HFF-Myc (cell line): ENCODE data around the gene FOXP1.

Source experiments
- DNase-seq: peaks from one replicate; pipeline ENCODE4 v3.0.0-alpha.2; 2011; ENCODE audit warnings: low read depth; ENCODE audit errors: extremely low read depth
- H3K4me3 ChIP-seq: replicated peaks from 2 replicates; pipeline ENCODE4 v1.5.1; 2011; ENCODE audit warnings: low read depth, mild to moderate bottlenecking, control low read depth, low read length
- CTCF ChIP-seq: IDR thresholded peaks from 2 replicates; pipeline ENCODE4 v1.5.1; 2012; ENCODE audit warnings: mild to moderate bottlenecking, low read depth, low read length, control low read depth; ENCODE audit errors: missing control alignments

The FOXP1 gene

GRCh38 chr3:71430941-71431552, 152.5 kb downstream of the FOXP1 start:
- no peak for TF ChIP-seq CTCF
- H3K4me3 ChIP-seq: no peak overlapping the region
- no peak for DNase-seq

DNA sequence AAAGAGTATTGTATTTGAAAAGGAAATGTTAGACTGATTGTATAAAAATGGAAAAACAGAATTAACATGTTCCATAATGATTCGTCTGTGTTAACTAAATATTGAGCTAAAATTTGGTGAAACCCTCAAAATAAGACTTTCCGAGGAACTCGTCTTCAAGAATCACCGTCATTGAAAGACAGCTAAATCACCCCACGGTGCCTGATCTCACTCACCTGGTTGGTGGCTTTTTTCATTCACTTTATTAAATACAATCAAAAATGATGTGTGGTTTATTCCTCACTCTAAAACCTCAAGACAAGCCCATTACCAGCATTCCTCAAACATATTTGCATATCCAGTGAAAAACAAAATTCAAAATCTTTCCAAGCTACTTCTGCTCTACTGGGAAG, 153.9 kb downstream of the FOXP1 start:
- no peak overlapping the region for H3K4me3 ChIP-seq
- DNase-seq: no peak
- no peak for TF ChIP-seq CTCF

- TF ChIP-seq CTCF: no peak
- no peak overlapping the region for H3K4me3 ChIP-seq
- no peak for DNase-seq
Observed at GRCh38 chr3:71428841-71429596, 154.5 kb downstream of the FOXP1 start.

DNA sequence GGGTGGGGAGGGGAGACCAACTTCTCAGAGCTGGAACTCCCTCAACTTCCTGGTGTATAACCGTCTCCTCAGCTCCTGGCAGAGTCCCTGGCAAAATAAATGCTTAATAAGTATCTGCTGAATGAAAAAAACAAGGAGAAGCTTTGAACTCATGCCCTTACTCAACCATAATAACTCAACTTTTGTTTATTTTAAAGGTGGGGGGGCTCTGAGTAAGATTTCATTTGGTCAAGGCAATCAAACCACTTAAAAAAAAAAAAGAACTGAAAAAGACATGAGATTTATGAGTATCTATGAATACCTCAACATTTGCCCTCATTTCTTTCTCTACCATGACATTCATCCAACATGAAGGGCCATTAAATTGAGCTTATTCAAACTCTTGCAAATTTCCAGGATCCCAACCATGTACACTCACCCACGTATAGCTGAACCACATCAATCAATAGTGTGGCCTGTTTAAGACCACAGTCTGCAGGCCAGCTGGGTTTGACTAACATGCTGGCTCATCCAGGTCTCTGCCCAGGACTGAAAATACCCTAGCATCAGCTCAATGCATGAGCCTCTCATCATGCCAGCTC, 157.9 kb downstream of the FOXP1 start:
- no peak overlapping the region for H3K4me3 ChIP-seq
- TF ChIP-seq CTCF: no peak
- DNase-seq: peak; percentile 40

GRCh38 chr3:71423151-71423906, 160.2 kb downstream of the FOXP1 start:
- H3K4me3 ChIP-seq: no peak overlapping the region
- peak; percentile 37 for TF ChIP-seq CTCF
- DNase-seq: peak; percentile 25

GRCh38 chr3:71421820-71422566, 161.5 kb downstream of the FOXP1 start:
- no peak for TF ChIP-seq CTCF
- no peak overlapping the region for H3K4me3 ChIP-seq
- DNase-seq: no peak
